Motor neuron (in vitro differentiated cells): ENCODE data around the gene RABGAP1. TPM values are rescaled to one million over a fixed set of nuclear protein-coding genes. Genes with fewer than 3 reads are reported as not detected.

Experiments
- ATAC-seq, 8 experiments: fragments of 200-7000 bp; cut with Tn5 transposase; replicated peaks in 6 of 8; 2 replicates each; pipeline ENCODE4 v1.8.0; 2021; ENCODE audit warnings: mild to moderate bottlenecking in 8 of 8, moderate library complexity in 8 of 8
- H3K27ac ChIP-seq, 2 donors: fragments of 250-450 bp; sonication (Bioruptor Pico); 2 replicates each; pipeline ENCODE4 v1.9.0; 2021; ENCODE audit warnings: antibody characterized with exemption in 2 of 2, mild to moderate bottlenecking in 2 of 2, moderate library complexity in 1 of 2
- H3K4me1 ChIP-seq, 2 donors: fragments of 250-450 bp; sonication (Bioruptor Pico); replicated peaks in 1 of 2; 2 replicates each; pipeline ENCODE4 v1.6.1; 2021; ENCODE audit warnings: antibody characterized with exemption in 2 of 2, mild to moderate bottlenecking in 2 of 2, moderate library complexity in 1 of 2
- H3K4me3 ChIP-seq, 5 donors: fragments of 250-450 bp; sonication (Bioruptor Pico); 2 replicates each; pipeline ENCODE4 v1.9.0; 2021; ENCODE audit warnings: antibody characterized with exemption in 5 of 5, mild to moderate bottlenecking in 5 of 5, moderate library complexity in 4 of 5
- WGBS, 10 experiments: fragments of 450-650 bp; shearing (Covaris generic); methylation state at CpG; one replicate each; pipeline ENCODE4 v1.0.0; 2022; 5-methylcytosine and 5-hydroxymethylcytosine counted together
- in situ Hi-C, 9 experiments: fragments of 400-800 bp; cut with MboI; loops; one replicate each; pipeline ENCODE4 v1.15.0; 2021; ENCODE audit warnings: low sequenced_read_pairs in 9 of 9, low pct_unique_long_range_greater_than_20kb in 2 of 9; ENCODE audit not compliant: unreplicated experiment in 9 of 9
- total RNA-seq, 8 experiments: library from RNA; unstranded; fragments of 300-600 nt; gene quantifications; 2 replicates each; pipeline versions ENCODE4 v1.2.3 to v1.2.4, GENCODE V29; 2022

The RABGAP1 gene
- total RNA-seq, 8 experiments from 2014 or later = 13.0 to 69.2 (median 37.4) TPM

DNA sequence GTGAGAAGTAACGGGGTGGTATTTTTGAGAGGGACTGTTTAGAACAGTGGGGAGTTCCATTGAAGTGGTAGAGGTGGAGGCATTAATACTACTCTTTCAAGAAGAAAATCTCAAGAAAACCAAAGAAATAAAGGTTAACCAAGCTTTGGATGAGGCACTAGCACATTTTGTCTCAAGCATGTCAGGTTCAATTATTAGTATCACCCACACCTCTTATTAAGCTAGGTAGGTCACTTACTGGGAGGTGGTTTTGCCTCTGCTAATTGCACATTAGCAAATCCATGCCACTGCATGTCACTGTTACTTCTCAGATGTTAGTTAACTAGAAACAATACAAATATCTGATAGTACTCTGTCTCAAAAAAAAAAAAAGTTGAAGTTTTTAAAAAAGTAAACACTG, 10.2 kb downstream of the RABGAP1 start:
- WGBS, 10 experiments = 78 to 100% (median 86%) methylated on average over 1 of the region's 1 CpG; no CpG with 5 or more reads in 1 of the 10 experiments
- in situ Hi-C loops = no loop called here
- Histone ChIP-seq H3K4me1 (peaks cover 0 to 4% of the 10 kb centered on the region in 2 donors), H3K27ac (no peak overlapping the region), H3K4me3 (no peak overlapping the region)
- ATAC-seq = no peak

DNA sequence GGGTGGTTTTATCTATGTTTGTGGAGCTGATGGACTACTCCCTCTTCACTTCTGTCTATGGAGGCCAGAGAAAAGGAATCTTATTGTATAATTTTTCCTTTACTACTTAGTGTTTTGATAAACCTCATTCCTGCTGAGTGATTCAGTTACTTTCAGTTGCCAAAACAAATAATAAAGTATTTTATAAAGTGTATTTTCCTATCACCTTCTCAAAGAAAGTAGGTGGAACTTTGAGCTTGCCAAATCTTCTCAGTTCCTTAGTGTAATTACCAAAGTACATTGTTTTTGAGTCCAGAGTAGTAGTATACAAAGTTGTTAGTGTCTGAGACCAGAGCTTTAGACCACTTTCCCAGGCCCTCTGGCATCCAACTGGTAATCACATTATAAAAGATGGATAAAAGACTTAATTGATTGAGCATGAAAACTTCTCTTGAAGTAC, 13.5 kb downstream of the RABGAP1 start:
- in situ Hi-C loops = no loop called here
- Histone ChIP-seq H3K4me1 (peaks cover 0 to 4% of the 10 kb centered on the region in 2 donors), H3K27ac (no peak overlapping the region), H3K4me3 (no peak overlapping the region)
- no peak for ATAC-seq

DNA sequence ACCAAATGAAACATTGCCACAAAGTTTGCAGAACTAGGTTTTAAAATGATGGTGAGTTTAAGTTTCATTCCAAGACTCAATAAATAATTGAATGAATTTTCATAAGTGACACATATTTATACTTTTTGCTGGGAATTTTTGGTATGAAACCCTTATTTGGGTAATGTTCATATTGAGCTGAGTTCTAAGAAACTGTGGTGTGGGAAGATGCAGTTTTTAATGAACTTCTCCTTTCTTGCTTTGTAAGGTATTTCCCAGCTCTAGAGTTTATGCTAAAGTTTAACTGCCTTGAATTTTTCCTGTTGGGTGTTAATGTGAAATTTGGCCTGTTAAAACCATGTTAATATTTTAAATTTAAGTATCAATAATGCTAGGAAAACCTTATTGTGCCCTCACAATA, 15.1 kb downstream of the RABGAP1 start:
- ATAC-seq = no peak
- no peaks in the 10 kb centered on the region for H3K4me1 ChIP-seq
- H3K27ac ChIP-seq = no peak overlapping the region
- in situ Hi-C loops = no loop called here
- no peak overlapping the region for H3K4me3 ChIP-seq

DNA sequence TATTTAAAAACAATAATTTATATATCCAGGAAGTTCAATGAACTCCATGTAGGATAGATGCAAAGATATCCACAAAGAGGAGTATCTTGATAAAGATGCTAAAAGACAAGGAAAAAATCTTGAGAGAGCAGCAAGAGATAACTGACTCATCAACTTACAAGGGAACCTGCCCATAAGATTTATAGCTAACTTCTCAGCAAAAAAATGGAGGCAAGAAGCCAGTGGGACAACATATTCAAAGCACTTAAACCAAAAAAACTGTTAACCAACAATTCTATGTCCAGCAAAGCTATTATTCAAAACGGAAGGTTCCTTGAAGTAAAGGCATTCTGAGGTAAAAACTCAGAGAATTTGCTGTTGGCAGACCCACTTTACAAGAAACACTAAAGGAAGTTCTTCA, 20.3 kb downstream of the RABGAP1 start:
- in situ Hi-C loops = no loop called here
- H3K4me3 ChIP-seq = no peak overlapping the region
- WGBS, 10 experiments = 91 to 100% (median 100%) methylated on average over 1 of the region's 1 CpG; no CpG with 5 or more reads in 5 of the 10 experiments
- no peak overlapping the region for H3K27ac ChIP-seq
- H3K4me1 ChIP-seq = no peaks in the 10 kb centered on the region
- no peak for ATAC-seq

DNA sequence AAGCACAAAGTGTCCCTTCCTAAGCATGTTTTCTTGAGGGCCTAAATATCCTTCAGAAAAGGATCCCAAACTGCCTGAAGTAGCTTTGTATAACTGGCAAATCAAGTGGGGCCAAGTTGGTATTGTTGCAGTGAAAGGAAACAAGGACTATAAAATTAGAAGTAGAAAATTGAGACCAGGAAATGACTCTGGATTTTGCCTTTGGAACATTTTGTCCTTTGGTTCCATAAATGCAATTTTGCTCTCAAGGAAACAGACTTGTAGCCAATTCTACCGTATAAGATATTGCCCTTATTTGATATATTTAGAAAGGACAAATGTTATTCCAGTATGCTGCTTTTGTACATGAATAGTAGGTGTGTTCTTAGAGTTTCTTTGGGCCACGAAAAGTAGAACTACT, 34.4 kb downstream of the RABGAP1 start:
- WGBS, 10 experiments = 50 to 100% (median 89%) methylated on average over 1 to 2 of the region's 2 CpGs; no CpG with 5 or more reads in 1 of the 10 experiments
- H3K4me3 ChIP-seq = no peak overlapping the region
- no peak overlapping the region for H3K27ac ChIP-seq
- H3K4me1 ChIP-seq = no peaks in the 10 kb centered on the region
- in situ Hi-C loops = no loop called here
- ATAC-seq = no peak

DNA sequence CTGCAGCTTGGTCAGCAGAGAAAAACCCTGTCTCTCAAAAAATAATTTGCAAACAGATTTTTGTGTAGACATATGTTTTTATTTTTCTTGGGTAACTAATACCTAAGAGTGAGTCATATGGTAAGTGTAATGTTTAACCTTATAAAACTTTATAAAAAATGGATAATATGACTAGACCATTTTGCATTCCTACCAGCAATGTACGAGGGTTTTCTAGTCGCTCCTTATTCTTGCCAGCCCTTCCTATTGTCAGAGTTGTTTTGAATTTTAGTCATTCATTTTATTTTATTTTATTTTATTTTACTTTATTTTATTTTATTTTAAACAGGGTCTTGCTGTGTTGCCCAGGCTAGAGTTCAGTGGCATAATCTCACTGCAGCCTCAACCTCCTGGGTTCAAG, 37.8 kb downstream of the RABGAP1 start:
- no peak overlapping the region for H3K27ac ChIP-seq
- in situ Hi-C loops = no loop called here
- 0 to 100% (median 50%) methylated on average over 2 of the region's 2 CpGs; no CpG with 5 or more reads in 2 of the 10 experiments for WGBS, 10 experiments
- no peak for ATAC-seq
- H3K4me1 ChIP-seq = no peaks in the 10 kb centered on the region
- H3K4me3 ChIP-seq = no peak overlapping the region

DNA sequence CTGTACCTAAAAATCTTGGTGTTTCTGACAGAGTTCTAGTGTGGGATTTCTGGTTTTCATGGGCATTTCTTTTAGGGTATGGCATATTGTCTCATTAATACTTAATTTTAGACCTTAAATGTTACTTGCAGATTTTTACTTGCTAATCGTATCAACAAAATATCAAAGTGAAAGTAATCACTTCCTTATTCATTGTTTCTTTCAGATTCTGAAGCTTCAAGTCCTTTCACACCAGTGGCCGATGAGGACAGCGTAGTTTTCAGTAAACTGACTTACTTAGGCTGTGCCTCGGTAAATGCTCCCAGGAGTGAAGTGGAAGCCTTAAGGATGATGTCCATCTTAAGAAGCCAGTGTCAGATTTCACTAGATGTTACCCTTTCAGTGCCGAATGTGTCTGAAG, 45.2 kb downstream of the RABGAP1 start:
- no peak overlapping the region for H3K27ac ChIP-seq
- WGBS, 10 experiments = 35 to 100% (median 89%) methylated on average over 1 to 5 of the region's 5 CpGs; no CpG with 5 or more reads in 1 of the 10 experiments
- no peak overlapping the region for H3K4me3 ChIP-seq
- ATAC-seq = no peak
- in situ Hi-C loops = no loop called here
- no peaks in the 10 kb centered on the region for H3K4me1 ChIP-seq

DNA sequence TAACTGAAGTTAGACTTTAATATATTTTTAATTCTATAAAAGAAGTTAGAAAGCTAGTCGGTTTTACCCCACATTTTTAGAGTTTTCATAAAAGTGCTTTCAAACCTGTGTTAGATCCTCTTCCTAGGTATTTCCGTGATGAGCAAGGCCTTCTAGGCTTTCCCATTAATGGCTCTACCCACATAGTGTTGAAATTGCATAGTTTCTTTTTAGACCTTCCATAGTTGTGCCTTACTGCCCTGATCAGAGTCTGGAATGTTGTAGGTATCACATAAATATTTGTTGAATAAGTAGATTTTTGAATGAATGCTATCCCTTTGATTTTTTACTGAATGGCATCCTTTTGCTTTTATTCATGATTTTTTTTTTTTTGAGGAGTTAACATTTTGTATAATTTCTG, 47.3 kb downstream of the RABGAP1 start:
- Histone ChIP-seq H3K4me3 (no peak overlapping the region), H3K27ac (no peak overlapping the region), H3K4me1 (no peaks in the 10 kb centered on the region)
- ATAC-seq = no peak
- in situ Hi-C loops = no loop called here
- 79 to 97% (median 90%) methylated on average over 1 to 2 of the region's 2 CpGs; no CpG with 5 or more reads in 2 of the 10 experiments for WGBS, 10 experiments

DNA sequence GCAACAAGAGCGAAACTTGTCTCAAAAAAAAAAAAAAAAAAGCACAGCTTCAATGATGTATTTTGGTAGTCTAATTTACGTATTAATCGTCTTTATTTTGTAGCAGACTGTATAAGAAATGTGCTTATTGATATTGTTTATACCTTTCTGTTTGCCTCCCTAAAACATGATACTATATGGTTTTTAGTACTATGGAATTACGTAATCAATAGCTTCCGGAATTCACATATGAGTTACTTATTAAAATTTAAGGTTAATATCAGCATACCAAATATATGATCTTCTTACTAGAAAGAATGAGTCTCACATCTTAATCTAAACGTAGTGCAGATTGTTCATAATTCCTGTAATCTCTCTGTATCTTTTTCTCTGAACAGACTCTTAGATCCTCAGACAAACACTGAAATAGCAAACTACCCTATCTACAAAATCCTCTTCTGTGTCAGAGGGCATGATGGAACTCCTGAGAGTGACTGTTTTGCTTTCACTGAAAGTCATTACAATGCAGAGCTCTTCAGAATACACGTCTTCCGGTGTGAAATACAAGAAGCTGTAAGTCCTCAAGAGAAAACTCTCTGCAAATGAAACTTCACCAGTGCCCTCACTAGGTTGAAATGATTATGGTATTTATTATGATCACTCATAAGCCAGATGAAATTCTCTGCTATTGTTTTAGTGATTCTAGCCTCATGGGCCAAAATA, 48.3 kb downstream of the RABGAP1 start:
- in situ Hi-C loops = no loop called here
- 90 to 100% (median 98%) methylated on average over 1 to 8 of the region's 8 CpGs; no CpG with 5 or more reads in 1 of the 10 experiments for WGBS, 10 experiments
- no peak for ATAC-seq
- Histone ChIP-seq H3K27ac (no peak overlapping the region), H3K4me3 (no peak overlapping the region), H3K4me1 (no peaks in the 10 kb centered on the region)

DNA sequence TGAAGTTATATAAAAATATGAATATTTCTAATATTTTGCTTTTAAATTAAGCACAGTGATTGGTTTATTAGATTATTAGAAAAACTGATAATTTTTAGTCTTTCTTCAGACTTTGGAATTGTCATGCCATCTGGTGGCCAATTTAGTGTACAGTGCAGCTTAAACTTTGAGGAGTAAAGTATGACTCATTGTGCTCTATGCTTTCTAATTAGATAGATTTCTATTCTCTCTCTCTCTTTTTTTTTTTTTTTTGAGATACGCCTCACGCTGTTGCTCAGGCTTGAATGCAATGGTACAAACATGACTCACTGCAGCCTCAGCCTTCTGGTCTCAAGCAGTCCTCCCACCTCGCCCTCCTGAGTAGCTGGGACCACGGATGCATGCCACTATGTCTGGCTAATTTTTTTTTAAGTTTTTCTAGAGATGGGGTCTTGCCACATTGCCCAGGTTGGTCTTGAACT, 50.6 kb downstream of the RABGAP1 start:
- peak; percentile 92 to 100 (median 98) for ATAC-seq
- no peaks in the 10 kb centered on the region for H3K4me1 ChIP-seq
- H3K4me3 ChIP-seq = no peak overlapping the region
- 9 to 90% (median 35%) methylated on average over 1 to 4 of the region's 4 CpGs; no CpG with 5 or more reads in 1 of the 10 experiments for WGBS, 10 experiments
- no peak overlapping the region for H3K27ac ChIP-seq
- in situ Hi-C loops = no loop called here

DNA sequence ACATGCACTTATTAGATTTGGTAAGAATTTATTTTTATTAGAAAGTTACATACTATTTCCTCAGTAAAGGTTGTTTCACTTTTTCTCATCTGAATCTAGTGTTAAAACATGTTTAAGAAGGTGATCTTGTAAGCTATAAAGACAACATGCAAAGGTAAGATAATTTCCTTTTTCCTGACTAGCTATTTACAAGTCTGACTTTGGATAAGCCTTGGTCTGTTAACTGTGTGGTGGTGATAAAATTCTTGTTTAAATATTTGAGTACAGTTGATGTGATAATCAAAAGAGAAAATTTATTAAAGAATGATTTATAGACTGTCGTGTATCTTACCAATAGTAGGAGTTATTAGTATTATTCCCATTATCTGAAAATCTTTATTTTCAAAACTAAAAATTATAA, 55.8 kb downstream of the RABGAP1 start:
- H3K27ac ChIP-seq = no peak overlapping the region
- no peaks in the 10 kb centered on the region for H3K4me1 ChIP-seq
- no peak for ATAC-seq
- no peak overlapping the region for H3K4me3 ChIP-seq
- 63 to 100% (median 100%) methylated on average over 1 of the region's 1 CpG for WGBS, 10 experiments
- in situ Hi-C loops = no loop called here

DNA sequence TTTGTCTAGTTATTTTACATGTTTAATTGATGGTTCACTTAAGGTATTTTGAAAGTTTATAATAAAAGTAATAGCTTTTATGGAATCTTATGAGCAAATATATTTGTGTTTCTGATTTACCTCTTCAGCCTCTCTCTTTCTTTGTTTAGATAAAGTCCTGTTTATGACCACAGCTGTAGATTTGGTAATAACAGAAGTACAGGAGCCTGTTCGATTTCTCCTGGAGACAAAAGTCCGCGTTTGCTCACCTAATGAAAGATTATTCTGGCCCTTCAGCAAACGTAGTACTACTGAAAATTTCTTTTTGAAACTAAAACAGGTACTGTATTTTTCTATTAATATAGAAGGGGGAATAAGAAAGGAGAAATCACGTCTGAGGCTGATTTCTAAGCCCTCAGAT, 57.6 kb downstream of the RABGAP1 start:
- in situ Hi-C loops = no loop called here
- Histone ChIP-seq H3K4me3 (no peak overlapping the region), H3K27ac (no peak overlapping the region), H3K4me1 (no peaks in the 10 kb centered on the region)
- no peak for ATAC-seq
- 82 to 100% (median 90%) methylated on average over 1 to 5 of the region's 5 CpGs for WGBS, 10 experiments

DNA sequence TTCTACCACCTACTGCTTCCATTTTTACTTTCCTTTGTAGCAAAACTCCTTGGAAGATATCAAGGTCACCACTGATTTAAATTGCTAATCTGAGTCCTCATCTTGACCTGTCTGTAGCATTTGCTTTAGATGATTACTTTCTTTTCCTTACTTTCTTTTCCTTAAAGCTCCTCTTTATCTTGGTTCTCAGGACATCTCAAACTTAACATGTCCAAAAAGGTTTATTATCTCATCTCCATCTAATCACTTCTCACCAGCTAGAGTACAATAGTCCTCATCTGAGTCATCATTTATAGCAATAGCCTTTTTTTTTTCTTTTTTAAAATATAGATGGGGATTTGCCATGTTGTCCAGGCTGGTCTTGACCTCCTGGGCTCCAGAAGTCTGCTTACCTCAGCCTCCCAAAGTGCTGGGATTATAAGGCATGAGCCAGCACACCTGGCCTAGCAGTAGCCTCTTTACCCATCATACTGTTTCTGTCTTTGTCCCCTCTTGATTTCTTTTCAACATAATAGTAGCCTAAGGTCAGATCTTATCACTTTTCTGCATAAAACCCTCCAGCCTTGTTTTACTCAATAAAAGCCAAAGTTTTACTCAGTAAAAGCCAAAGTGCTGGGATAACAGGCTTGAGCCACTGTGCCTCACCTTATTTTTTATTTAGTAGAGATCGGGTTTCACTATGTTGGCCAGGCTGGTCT, 59.7 kb downstream of the RABGAP1 start:
- 71 to 100% (median 100%) methylated on average over 1 of the region's 1 CpG; no CpG with 5 or more reads in 5 of the 10 experiments for WGBS, 10 experiments
- no peaks in the 10 kb centered on the region for H3K4me1 ChIP-seq
- no peak overlapping the region for H3K4me3 ChIP-seq
- H3K27ac ChIP-seq = no peak overlapping the region
- in situ Hi-C loops = no loop called here
- ATAC-seq = no peak

DNA sequence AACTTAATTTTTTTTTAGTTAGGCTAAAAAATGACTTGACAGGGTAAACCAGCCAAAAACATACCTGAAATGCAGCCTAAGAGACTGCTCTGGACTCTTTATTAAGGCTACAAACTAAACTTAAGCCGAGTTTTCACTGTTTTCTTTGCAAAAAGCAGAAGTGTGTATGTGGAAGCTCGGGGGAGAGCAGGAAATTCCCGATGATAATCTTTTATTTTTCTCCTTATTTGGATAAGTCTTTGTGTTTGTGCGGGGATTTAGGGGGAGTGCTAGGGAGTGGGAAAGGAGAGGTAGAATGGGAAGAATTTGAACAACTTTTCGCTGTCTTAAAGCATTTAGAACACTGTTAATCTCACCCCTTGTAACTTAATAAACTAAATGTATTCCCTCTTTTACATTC, 61.9 kb downstream of the RABGAP1 start:
- ATAC-seq = no peak
- H3K27ac ChIP-seq = no peak overlapping the region
- WGBS, 10 experiments = 83 to 100% (median 95%) methylated on average over 1 to 5 of the region's 5 CpGs; no CpG with 5 or more reads in 2 of the 10 experiments
- no peak overlapping the region for H3K4me3 ChIP-seq
- in situ Hi-C loops = no loop called here
- no peaks in the 10 kb centered on the region for H3K4me1 ChIP-seq
